Stomach smooth muscle (tissue), 2 donors: ENCODE measurements around the gene NUDT1.
A peak's percentile ranks its signal among the peaks of the same experiment; 100 is the strongest.

Experiments
- H3K27ac ChIP-seq: one replicate; pipeline ENCODE4 v1.7.0; 2013; ENCODE audit warnings: mild to moderate bottlenecking, low read length, inconsistent platforms
- H3K27me3 ChIP-seq, 2 donors: one replicate each; pipeline ENCODE4 v1.7.0; 2013; ENCODE audit warnings: low read length in 2 of 2; ENCODE audit not compliant: insufficient read depth in 2 of 2, control insufficient read depth in 1 of 2
- H3K36me3 ChIP-seq, 2 donors: one replicate each; pipeline ENCODE4 v1.7.0; 2013; ENCODE audit warnings: low read length in 2 of 2; ENCODE audit not compliant: control insufficient read depth in 2 of 2, insufficient read depth in 2 of 2
- H3K4me1 ChIP-seq: one replicate; pipeline ENCODE4 v1.7.0; 2013; ENCODE audit warnings: low read length; ENCODE audit not compliant: control insufficient read depth, insufficient read depth
- H3K4me3 ChIP-seq, 2 donors: one replicate each; pipeline ENCODE4 v1.7.0; 2013; ENCODE audit warnings: low read length in 2 of 2
- H3K9ac ChIP-seq, 2 donors: one replicate each; pipeline ENCODE4 v1.7.0; 2013; ENCODE audit warnings: low read length in 2 of 2, mild to moderate bottlenecking in 1 of 2
- H3K9me3 ChIP-seq, 2 donors: one replicate each; pipeline ENCODE4 v1.7.0; 2013; ENCODE audit warnings: low read length in 2 of 2; ENCODE audit not compliant: control insufficient read depth in 2 of 2
- donor health status: healthy.
- donor health status: Pancreatic carcinoma.

NUDT1 gene

DNA sequence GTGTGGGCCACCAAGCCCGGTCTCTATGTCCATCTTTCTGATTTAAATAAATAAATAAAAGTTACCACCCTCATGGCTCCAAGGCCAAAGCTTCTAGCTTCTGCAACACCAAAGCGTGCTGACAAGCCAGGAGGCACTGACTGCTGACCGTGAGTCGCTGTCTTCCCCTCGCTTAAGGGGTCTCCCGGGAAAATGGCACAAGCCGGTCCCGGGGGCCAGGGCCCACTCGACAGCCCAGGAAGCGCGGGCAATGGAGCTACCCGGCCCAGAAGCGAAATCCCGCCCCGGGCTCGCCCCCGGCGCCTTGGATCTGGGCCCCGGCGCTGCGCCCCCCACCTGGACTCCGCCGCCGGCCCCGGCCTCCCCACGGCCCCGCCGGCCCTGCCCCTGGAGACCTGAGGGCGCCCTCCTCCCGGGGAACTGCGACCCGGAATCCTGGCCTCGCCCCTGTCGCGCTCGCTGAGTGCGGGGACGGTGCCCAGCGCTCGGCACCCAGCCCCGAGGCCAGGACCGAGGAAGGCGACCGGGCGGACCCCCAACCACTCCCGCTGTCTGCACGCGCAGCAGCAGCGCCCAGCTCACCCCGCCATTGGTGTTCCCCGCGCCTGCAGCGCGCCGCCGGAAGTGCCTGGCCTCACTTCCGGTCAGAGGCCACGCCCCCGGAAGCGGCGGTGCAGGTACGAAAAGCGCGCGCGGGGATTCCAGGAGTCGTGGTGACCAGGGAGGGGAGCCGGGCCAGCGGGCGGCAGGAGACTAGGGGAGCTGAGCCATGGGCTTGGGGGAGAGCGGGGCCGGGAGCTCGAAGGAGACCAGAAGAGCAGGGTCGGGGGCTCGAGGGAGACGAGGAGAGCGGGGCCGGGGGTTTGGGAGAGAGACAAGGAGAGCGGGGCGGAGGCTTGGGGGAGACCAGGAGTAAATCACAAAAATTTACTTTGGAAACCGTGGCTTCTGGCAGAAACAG is at the start of gene NUDT1, which contains the start of gene MRM2:
TSS of gene NUDT1 (plus strand) at position 647 of the 961 bp plus-strand sequence. CDS start 2,349 bp downstream, outside the sequence.
TSS of gene MRM2 (minus strand) at position 626 of the 961 bp plus-strand sequence. CDS start at position 590, 36 bp downstream.
- H3K4me3 ChIP-seq: peak within 1 kb of the TSS; percentile 83 to 84
- no peaks in the 10 kb centered on the region for H3K27me3 ChIP-seq
- no peak within 1 kb of the TSS for H3K27ac ChIP-seq
- H3K36me3 ChIP-seq: peaks cover 14 to 19% of the 10 kb centered on the region in 2 donors
- H3K9me3 ChIP-seq: no peaks in the 10 kb centered on the region
- H3K4me1 ChIP-seq: peaks cover 18% of the 10 kb centered on the region
- H3K9ac ChIP-seq: peak within 1 kb of the TSS; percentile 78 to 82

DNA sequence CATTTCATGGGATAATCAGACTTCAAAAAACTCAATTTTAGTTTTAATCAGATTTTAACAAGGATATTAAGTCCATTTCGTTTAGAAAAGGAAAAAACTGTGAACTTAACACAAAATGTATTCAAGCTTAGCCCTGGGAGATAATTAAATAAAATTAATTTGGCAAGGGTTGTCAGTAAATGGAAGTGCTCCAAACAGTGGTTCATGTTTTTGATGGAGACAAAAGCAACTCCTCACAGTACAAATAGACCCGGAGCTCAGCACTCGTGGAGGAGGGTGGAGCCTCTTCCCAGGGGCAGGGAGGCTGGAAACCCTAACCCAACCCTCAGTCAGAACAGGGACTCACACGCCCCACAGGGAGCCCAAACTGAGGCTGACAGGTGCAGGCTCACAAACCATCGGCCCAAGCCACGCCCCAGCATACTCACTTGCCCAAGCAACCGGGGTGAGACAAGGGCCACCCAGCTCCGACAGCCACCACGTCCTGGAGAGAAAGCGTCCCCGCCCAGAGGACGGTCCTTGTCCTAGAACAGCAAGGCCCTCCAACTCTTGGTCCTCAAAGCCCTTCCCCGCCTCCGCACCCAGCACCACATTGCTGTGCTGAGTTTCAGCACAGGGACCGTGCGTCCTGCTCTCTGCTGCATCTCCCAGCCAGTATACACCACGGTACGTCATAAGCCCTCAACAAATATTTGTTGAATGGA is 49.0 kb upstream of the NUDT1 start:
- H3K9ac ChIP-seq: no peak overlapping the region

DNA sequence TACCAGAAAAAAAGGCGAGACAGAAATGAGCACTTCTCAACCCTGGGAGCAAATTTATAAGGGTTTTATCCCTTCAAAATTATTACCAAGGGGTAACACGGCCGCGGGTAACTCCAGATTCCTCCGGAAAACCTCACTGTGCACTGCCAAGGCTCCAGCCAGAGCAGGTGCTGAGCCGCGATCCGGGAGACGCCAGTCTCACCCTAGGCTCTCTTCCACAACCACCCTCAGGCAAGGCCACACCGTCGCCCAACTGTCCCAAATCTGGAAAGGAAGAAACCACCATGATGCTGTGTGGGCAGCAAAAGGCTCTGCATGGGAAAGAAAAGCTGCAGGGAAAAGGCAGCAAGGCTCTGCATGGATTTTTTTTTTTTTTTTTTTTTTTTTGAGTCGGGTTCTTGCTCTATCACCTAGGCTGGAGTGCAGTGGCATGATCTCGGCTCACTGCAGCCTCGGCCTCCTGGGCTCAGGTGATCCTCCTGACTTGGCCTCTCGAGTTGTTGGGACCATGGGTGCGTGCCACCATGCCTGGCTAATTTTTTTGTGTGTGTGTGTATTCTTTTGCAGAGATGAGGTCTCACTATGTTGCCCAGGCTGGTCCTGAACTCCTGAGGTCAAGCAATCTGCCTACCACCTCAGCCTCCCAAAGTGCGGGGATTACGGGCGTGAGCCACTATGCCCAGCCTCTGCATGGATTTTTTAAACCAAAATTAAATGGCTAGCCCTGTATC is 48.3 kb upstream of the NUDT1 start:
- Histone ChIP-seq H3K36me3 (peaks cover 0 to 9% of the 10 kb centered on the region in 2 donors), H3K9ac (no peak overlapping the region), H3K4me3 (no peak overlapping the region), H3K9me3 (peaks cover 5% of the 10 kb centered on the region in 2 donors), H3K27me3 (no peaks in the 10 kb centered on the region), H3K4me1 (no peaks in the 10 kb centered on the region), H3K27ac (no peak overlapping the region)

More for the DNA sequence above, 49.0 kb upstream of the NUDT1 start:
- Histone ChIP-seq H3K9me3 (peaks cover 5 to 6% of the 10 kb centered on the region in 2 donors), H3K27ac (no peak overlapping the region), H3K36me3 (peaks cover 0 to 9% of the 10 kb centered on the region in 2 donors), H3K4me1 (no peaks in the 10 kb centered on the region), H3K27me3 (no peaks in the 10 kb centered on the region), H3K4me3 (no peak overlapping the region)

DNA sequence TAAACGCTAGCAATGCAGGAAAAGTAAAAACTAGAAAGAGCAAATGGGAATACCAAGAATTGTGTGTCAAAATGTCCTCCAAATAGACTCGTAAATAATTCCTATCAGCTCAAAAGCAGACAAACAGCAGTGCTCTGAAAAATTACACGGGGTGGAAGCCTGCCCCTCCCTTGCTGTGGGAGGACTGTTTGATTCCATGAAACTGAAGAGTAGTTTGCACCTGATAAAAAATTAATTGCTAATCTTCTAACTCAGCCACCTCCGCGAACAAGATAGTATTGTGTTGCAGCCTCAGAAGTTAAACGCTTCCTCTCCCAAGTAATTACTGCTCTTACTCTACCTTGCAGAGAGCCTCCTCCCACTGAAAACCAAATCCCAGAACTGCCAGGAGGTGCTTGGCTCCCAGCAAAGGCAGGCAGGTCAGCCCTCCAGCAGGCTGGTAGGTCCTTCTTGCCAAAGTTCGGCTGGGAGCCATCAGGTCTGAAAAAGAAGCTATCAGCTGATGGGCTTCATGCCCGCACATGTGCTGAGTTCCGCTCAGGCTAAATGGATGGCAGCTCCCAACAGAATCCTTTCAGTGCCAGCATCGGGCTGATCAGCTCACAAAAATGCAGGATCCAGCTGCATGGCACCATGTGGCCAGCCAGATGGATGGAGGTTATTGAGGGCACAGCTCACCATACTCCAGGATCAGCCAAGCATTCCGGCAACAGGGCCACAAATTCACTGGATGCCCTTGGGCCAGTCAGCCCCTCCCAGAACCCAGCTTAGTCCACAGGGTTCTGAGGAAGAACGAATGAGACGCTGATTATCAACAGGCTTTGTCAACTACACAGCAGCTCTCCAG is 46.4 kb upstream of the NUDT1 start:
- Histone ChIP-seq H3K27me3 (no peaks in the 10 kb centered on the region), H3K27ac (no peak overlapping the region), H3K36me3 (peaks cover 3 to 13% of the 10 kb centered on the region in 2 donors), H3K4me1 (no peaks in the 10 kb centered on the region), H3K9ac (no peak overlapping the region), H3K9me3 (no peaks in the 10 kb centered on the region), H3K4me3 (no peak overlapping the region)

DNA sequence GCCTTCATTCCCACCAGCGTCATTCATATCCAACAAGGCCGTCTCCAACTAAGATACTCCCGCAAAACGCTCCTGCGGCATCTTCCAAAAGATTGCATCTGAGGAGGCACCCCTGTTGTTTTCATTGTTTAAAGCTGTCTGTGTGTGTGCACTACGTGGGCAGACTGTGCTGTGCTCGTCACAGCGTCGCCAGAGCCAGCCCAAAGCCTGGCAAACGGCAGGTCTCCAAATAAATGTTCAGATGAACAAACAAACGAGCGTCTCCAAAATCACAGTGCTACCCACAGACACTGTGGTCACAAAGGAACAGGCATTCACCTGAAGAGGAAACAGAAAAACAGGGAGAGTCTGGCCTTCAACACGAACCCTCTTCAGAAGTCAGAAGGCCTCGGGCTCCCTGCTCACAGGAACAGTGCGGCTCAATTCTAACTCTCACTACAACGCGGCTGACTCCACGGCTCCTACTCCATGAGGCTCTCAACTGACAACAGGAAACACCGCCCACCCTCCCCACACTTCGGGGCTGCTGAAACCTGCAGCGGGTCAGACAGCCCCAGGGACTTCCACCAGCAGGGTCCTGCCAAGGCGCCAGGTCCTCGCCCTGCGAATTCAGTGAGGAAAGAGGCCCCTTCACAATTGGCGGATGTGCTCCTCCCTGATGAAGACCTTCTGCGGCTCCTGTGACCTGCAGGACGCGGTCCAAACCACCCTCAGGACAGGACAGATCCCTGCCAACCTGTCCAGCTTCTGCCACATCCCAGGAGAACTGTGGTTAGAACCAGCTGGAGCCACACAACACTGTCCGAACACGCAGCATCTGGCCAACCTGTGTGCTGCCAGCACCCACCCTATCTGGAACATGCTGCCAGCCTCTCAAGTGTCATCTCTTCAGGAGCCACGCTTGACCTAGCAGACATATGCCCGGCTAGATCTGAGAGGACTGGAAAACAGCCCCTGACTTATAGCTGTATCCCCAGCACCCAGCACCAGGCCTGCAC is 45.3 kb upstream of the NUDT1 start:
- Histone ChIP-seq H3K4me1 (peaks cover under 1% of the 10 kb centered on the region), H3K9ac (no peak overlapping the region), H3K4me3 (no peak overlapping the region), H3K9me3 (no peaks in the 10 kb centered on the region), H3K27ac (no peak overlapping the region), H3K36me3 (peaks cover 3 to 13% of the 10 kb centered on the region in 2 donors), H3K27me3 (no peaks in the 10 kb centered on the region)

DNA sequence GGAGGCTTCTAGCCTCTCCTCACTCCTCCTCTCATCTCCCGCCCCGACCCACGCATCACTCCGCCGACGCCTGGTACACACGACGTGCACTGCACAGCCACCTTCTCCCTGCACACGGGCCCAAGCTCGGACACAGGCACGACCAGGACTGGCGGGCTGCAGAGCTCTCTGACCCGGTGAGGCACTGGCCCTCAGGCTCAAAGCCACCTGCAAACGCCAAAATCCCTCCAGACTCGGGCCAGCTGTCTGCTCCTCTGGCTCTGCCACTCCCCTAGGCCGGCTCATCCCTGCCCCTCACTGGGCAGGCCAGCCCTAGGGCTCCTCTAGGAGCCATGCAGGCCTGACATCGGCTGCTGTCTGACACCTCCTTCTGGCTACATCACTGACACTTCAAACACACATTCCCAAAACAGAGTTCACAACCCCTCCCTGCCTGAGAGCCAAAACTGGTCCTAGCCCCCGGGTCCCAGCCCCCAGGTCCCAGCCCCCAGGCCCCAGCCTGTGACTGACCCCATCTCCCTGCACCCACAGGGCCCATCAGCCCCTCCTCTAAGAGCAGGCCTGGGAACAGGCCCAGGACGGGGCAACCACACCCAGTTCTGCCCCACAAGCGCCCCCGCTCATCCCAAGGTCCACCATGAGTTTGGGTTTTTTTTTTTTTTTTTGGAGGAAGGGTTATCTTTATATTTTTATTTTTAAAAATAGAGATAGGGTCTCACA is 44.4 kb upstream of the NUDT1 start:
- no peaks in the 10 kb centered on the region for H3K9me3 ChIP-seq
- no peak overlapping the region for H3K9ac ChIP-seq
- H3K27ac ChIP-seq: no peak overlapping the region
- H3K4me1 ChIP-seq: peaks cover 9% of the 10 kb centered on the region
- no peak overlapping the region for H3K4me3 ChIP-seq
- H3K27me3 ChIP-seq: no peaks in the 10 kb centered on the region
- peaks cover 3 to 13% of the 10 kb centered on the region in 2 donors for H3K36me3 ChIP-seq

DNA sequence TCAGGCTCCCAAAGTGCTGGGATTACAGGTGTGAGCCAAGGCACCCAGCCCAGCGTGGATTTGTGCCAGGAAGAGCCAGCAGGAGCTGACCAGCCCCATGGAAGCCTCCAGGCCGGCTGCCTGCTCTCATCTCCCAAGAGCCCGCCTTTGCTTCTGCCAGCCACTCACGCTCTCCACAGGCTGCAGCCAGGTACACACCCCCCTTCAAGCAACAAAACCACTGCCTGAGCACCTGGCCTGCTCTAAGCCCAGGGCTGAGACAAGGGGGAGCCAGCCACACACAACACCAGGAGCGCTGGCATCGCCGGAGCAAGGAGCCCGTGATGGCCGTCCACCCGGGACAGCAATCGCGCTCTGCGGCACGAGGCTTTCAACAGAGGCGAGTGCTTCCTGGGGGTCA is 43.8 kb upstream of the NUDT1 start:
- Histone ChIP-seq H3K4me1 (peaks cover 14% of the 10 kb centered on the region), H3K27me3 (no peaks in the 10 kb centered on the region), H3K4me3 (no peak overlapping the region), H3K9me3 (no peaks in the 10 kb centered on the region), H3K9ac (no peak overlapping the region), H3K27ac (no peak overlapping the region), H3K36me3 (peaks cover 3 to 13% of the 10 kb centered on the region in 2 donors)

DNA sequence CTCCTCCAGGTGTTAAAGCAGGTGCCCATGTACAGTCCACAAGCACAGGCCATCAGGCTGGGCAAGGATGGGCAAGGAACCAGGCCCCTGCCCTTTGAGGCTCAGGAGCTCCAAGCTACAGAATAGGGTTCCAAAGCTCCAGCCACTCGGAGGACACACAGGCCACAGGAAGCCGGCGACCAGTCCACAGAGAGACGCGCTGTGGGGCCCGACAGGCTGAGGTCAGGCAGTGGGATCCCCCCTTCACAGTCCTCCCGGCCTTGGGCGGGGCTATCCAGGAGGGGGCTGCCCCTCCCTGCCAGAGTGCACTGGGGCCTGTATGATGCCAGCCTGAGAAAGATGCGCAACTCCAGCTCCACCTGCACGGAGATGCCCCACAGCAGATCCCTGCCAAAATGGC is 43.3 kb upstream of the NUDT1 start:
- H3K36me3 ChIP-seq: peaks cover 3 to 13% of the 10 kb centered on the region in 2 donors
- no peaks in the 10 kb centered on the region for H3K27me3 ChIP-seq
- H3K4me1 ChIP-seq: peaks cover 19% of the 10 kb centered on the region
- H3K9me3 ChIP-seq: no peaks in the 10 kb centered on the region
- no peak overlapping the region for H3K4me3 ChIP-seq
- no peak overlapping the region for H3K27ac ChIP-seq
- H3K9ac ChIP-seq: no peak overlapping the region
